GM12878 (cell line): ENCODE results near the gene FRAS1. TPM values are rescaled to one million over a fixed set of nuclear protein-coding genes. Genes with fewer than 3 reads are reported as not detected.

Experiments used
- ATAC-seq: fragments of 200-7000 bp; cut with Tn5 transposase; 3 replicates; pipeline ENCODE4 v1.9.1; 2020; ENCODE audit warnings: mild to moderate bottlenecking, moderate library complexity
- BruUV-seq: library from RNA; stranded (reverse); fragments of 400-500 nt; replicated peaks from 2 replicates; lab custom pipeline; 2021; lab: Mats Ljungman, UMichigan
- CTCF ChIA-PET: fragments of 300-600 bp; sonication (Branson Sonifier 250); formaldehyde crosslinking; extraction: SDS; loops from one replicate; lab custom pipeline; 2021; ENCODE audit warnings: inconsistent platforms; lab: Yijun Ruan, JAX
- POLR2A ChIA-PET: fragments of 350-600 bp; formaldehyde crosslinking; extraction: SDS; loops from one replicate; lab custom pipeline; 2021; ENCODE audit warnings: inconsistent platforms; lab: Charles Lee
- RAD21 ChIA-PET: fragments of 300-600 bp; sonication (Branson Sonifier 250); formaldehyde crosslinking; loops from one replicate; lab custom pipeline; 2023; ENCODE audit warnings: antibody characterized with exemption; ENCODE audit not compliant: unreplicated experiment; lab: Charles Lee
- SMC1A ChIA-PET: fragments of 300-600 bp; sonication (Branson Sonifier 250); formaldehyde crosslinking; loops from one replicate; lab custom pipeline; 2023; ENCODE audit not compliant: unreplicated experiment, uncharacterized antibody; lab: Charles Lee
- DNase-seq: peaks from one replicate; pipeline ENCODE4 v3.0.0-alpha.2; 2011; ENCODE audit warnings: low read depth, low spot score
- FAIRE-seq: peaks from 3 replicates; lab custom pipeline; 2011; peaks lifted over from hg19 to GRCh38; lab: Jason Lieb, UNC
- H2AFZ ChIP-seq: 2 replicates; pipeline ENCODE4 v1.6.0; 2011; ENCODE audit warnings: low read depth, low read length, control low read depth; ENCODE audit not compliant: control insufficient read depth
- H3K27ac ChIP-seq: 2 replicates; pipeline ENCODE4 v1.5.1; 2011; ENCODE audit warnings: control low read depth; ENCODE audit not compliant: control insufficient read depth, insufficient read depth
- H3K27me3 ChIP-seq, 2 experiments: replicated peaks in 1 of 2; 2 replicates each; pipeline versions ENCODE4 v1.6.0 to v1.6.1; 2011; ENCODE audit warnings: low read length in 1 of 2; ENCODE audit not compliant: control insufficient read depth in 2 of 2, insufficient read depth in 2 of 2
- H3K36me3 ChIP-seq, 2 experiments: 2 replicates each; pipeline ENCODE4 v1.5.1; 2011; ENCODE audit warnings: low read length in 1 of 2; ENCODE audit not compliant: control insufficient read depth in 2 of 2, insufficient read depth in 2 of 2
- H3K4me1 ChIP-seq: 2 replicates; pipeline ENCODE4 v1.6.1; 2011; ENCODE audit warnings: mild to moderate bottlenecking, low read length, moderate library complexity, mixed read lengths; ENCODE audit not compliant: control insufficient read depth, insufficient read depth
- H3K4me2 ChIP-seq: 2 replicates; pipeline ENCODE4 v1.6.0; 2011; ENCODE audit warnings: control low read depth; ENCODE audit not compliant: control insufficient read depth, insufficient read depth
- H3K4me3 ChIP-seq: fragments of 200-600 bp; sonication (generic); 2 replicates; pipeline ENCODE4 v1.5.1; 2016
- H3K79me2 ChIP-seq: 2 replicates; pipeline ENCODE4 v1.6.0; 2011; ENCODE audit warnings: low read length; ENCODE audit not compliant: control insufficient read depth, insufficient read depth
- H3K9ac ChIP-seq: 2 replicates; pipeline ENCODE4 v1.8.0; 2011; ENCODE audit warnings: low read length, control low read depth, mixed read lengths; ENCODE audit not compliant: control insufficient read depth, insufficient read depth
- H3K9me3 ChIP-seq: replicated peaks from 3 replicates; pipeline ENCODE4 v1.5.1; 2011; ENCODE audit warnings: mild to moderate bottlenecking, low read length; ENCODE audit not compliant: control insufficient read depth, insufficient read depth
- H4K20me1 ChIP-seq: 2 replicates; pipeline ENCODE4 v1.6.0; 2011; ENCODE audit not compliant: control insufficient read depth, insufficient read depth
- BACH1 ChIP-seq: fragments of 450-650 bp; IDR thresholded peaks from 2 replicates; pipeline ENCODE4 v1.6.1; 2017; ENCODE audit warnings: mild to moderate bottlenecking, borderline replicate concordance
- EP300 ChIP-seq, 2 experiments: fragments of 150-350 bp in 1 of 2; IDR thresholded peaks; 2 replicates each; pipeline ENCODE4 v1.6.1; 2011 to 2012; ENCODE audit warnings: low read depth in 2 of 2, low read length in 2 of 2, borderline replicate concordance in 1 of 2, improper control_type of control experiment in 1 of 2, inconsistent platforms in 1 of 2; ENCODE audit not compliant: control insufficient read depth in 1 of 2
- JUND ChIP-seq: IDR thresholded peaks from 2 replicates; pipeline ENCODE4 v1.6.1; 2012; ENCODE audit warnings: low read depth, mild to moderate bottlenecking, low read length, improper control_type of control experiment, moderate library complexity
- MTA3 ChIP-seq: IDR thresholded peaks from 2 replicates; pipeline ENCODE4 v1.6.1; 2012; ENCODE audit warnings: low read length, inconsistent platforms, borderline replicate concordance
- NBN ChIP-seq: fragments of 450-650 bp; IDR thresholded peaks from 2 replicates; pipeline ENCODE4 v1.6.1; 2016
- PAX8 ChIP-seq: fragments of 450-650 bp; IDR thresholded peaks from 2 replicates; pipeline ENCODE4 v1.6.1; 2017; ENCODE audit warnings: mild to moderate bottlenecking, moderate library complexity
- SIX5 ChIP-seq: IDR thresholded peaks from 2 replicates; pipeline ENCODE4 v1.6.1; 2011; ENCODE audit warnings: mild to moderate bottlenecking, low read depth, low read length, moderate library complexity; ENCODE audit not compliant: severe bottlenecking
- TCF3 ChIP-seq: IDR thresholded peaks from 2 replicates; pipeline ENCODE4 v1.6.1; 2012; ENCODE audit warnings: low read depth, mild to moderate bottlenecking, low read length, borderline replicate concordance; ENCODE audit not compliant: insufficient read depth
- WRNIP1 ChIP-seq: IDR thresholded peaks from 2 replicates; pipeline ENCODE4 v1.6.1; 2011; ENCODE audit warnings: low read depth, low read length, improper control_type of control experiment, borderline replicate concordance
- ZNF274 ChIP-seq: IDR thresholded peaks from one replicate; pipeline ENCODE4 v1.8.0; 2011; ENCODE audit not compliant: insufficient read length, insufficient read depth
- WGBS: methylation state at CpG from one replicate; pipeline ENCODE4 v1.1.6; 2016; ENCODE audit warnings: low lambda C conversion rate; ENCODE audit not compliant: insufficient replicate concordance, insufficient coverage; ENCODE audit errors: missing lambda C conversion rate; 5-methylcytosine and 5-hydroxymethylcytosine counted together
- in situ Hi-C: fragments of 300-500 bp; cut with MboI; formaldehyde crosslinking; loops from 9 replicates; pipeline ENCODE4 v1.14.3; 2018; ENCODE audit warnings: mixed read lengths
- intact Hi-C: fragments of 100-400 bp; cut with micrococcal nuclease; formaldehyde crosslinking; loops from one replicate; pipeline ENCODE4 v1.14.2; 2022; ENCODE audit not compliant: unreplicated experiment
- polyA plus RNA-seq, 11 experiments: library from polyadenylated mRNA; depleted of rRNA in 4 of 11; unstranded in 6 of 11; stranded (reverse) in 5 of 11; fragments of >200 nt; fragmentation: Nextera tagmentation in 4 of 11; fragmentation: Illumina TruSeq in 1 of 11; extraction: Ambion mirVana in 4 of 11; extraction: Trizol in 1 of 11; gene quantifications; 1 replicate in 1 of 11; 2 replicates in 10 of 11; pipeline versions ENCODE4 v1.2.1 to v1.2.3, GENCODE V29; 2011 to 2016; ENCODE audit warnings: inconsistent platforms in 2 of 11, missing spikeins in 2 of 11, low read depth in 1 of 11
- total RNA-seq, 4 experiments: library from RNA; depleted of rRNA in 3 of 4; stranded (reverse); fragments of >200 nt in 3 of 4; fragmentation: Illumina TruSeq in 1 of 4; extraction: Trizol in 1 of 4; gene quantifications; 2 replicates each; pipeline versions ENCODE4 v1.2.1 to v1.2.3, GENCODE V29; 2013 to 2021
- TF ChIP-seq, protein P1 (sequence below): fragments of 450-650 bp; IDR thresholded peaks from 2 replicates; pipeline ENCODE4 v1.6.1; 2017; ENCODE audit warnings: low read depth, mild to moderate bottlenecking, moderate library complexity
- TF ChIP-seq, protein P2 (sequence below): fragments of 450-650 bp; IDR thresholded peaks from 2 replicates; pipeline ENCODE4 v1.6.1; 2017; ENCODE audit warnings: mild to moderate bottlenecking, moderate library complexity

Gene FRAS1
- total and polyA plus RNA-seq, 10 of the 15 experiments (the other 5 are each of a cell fraction or from before 2014, with no cell fraction given): 0.08 to 11.7 (median 0.20) TPM

DNA sequence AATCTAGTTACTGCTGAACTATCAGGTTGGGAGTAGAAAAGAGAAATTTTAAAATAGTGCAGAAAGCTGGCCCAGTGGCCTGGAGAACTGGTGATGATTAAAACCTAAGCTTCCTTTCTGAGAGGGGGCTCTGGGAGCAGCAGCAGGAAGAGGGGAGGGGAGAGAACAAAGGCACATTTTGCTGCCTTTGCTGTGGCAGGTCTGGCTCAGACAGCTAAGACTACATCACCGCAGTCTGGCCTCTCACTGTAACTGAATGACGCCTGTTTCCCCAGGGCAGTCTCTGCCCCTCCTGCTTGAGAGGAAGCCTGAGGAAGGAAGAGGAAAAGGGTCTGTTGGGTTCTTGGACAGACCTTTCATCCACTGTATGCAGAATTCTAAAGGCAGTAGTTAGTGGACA, 148.5 kb downstream of the FRAS1 start:
- CTCF ChIA-PET: interaction anchor here (0.7 kb wide), 1 partner anchor 35 kb away, joined by 3 read pairs; no protein-coding TSS in a partner anchor

More for the DNA sequence above, 148.5 kb downstream of the FRAS1 start:
- Histone ChIP-seq H3K79me2 (no peaks in the 10 kb centered on the region), H3K27me3 (no peaks in the 10 kb centered on the region), H3K27ac (no peak overlapping the region), H3K4me3 (no peak overlapping the region), H2AFZ (no peak overlapping the region), H3K36me3 (no peaks in the 10 kb centered on the region), H3K9ac (no peak overlapping the region), H3K4me2 (no peak overlapping the region), H4K20me1 (no peaks in the 10 kb centered on the region), H3K9me3 (no peaks in the 10 kb centered on the region), H3K4me1 (no peaks in the 10 kb centered on the region)
- SMC1A ChIA-PET: interaction anchor here (1.0 to 4.7 kb wide), 7 partner anchors 18 to 92 kb away, joined by 3 to 40 read pairs (median 13); no protein-coding TSS in a partner anchor
- no peak for FAIRE-seq
- TF ChIP-seq ZNF274: no peak
- no peak for TF ChIP-seq TCF3
- TF ChIP-seq, protein P1, sequence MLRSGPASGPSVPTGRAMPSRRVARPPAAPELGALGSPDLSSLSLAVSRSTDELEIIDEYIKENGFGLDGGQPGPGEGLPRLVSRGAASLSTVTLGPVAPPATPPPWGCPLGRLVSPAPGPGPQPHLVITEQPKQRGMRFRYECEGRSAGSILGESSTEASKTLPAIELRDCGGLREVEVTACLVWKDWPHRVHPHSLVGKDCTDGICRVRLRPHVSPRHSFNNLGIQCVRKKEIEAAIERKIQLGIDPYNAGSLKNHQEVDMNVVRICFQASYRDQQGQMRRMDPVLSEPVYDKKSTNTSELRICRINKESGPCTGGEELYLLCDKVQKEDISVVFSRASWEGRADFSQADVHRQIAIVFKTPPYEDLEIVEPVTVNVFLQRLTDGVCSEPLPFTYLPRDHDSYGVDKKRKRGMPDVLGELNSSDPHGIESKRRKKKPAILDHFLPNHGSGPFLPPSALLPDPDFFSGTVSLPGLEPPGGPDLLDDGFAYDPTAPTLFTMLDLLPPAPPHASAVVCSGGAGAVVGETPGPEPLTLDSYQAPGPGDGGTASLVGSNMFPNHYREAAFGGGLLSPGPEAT: no peak
- TF ChIP-seq, protein P2, sequence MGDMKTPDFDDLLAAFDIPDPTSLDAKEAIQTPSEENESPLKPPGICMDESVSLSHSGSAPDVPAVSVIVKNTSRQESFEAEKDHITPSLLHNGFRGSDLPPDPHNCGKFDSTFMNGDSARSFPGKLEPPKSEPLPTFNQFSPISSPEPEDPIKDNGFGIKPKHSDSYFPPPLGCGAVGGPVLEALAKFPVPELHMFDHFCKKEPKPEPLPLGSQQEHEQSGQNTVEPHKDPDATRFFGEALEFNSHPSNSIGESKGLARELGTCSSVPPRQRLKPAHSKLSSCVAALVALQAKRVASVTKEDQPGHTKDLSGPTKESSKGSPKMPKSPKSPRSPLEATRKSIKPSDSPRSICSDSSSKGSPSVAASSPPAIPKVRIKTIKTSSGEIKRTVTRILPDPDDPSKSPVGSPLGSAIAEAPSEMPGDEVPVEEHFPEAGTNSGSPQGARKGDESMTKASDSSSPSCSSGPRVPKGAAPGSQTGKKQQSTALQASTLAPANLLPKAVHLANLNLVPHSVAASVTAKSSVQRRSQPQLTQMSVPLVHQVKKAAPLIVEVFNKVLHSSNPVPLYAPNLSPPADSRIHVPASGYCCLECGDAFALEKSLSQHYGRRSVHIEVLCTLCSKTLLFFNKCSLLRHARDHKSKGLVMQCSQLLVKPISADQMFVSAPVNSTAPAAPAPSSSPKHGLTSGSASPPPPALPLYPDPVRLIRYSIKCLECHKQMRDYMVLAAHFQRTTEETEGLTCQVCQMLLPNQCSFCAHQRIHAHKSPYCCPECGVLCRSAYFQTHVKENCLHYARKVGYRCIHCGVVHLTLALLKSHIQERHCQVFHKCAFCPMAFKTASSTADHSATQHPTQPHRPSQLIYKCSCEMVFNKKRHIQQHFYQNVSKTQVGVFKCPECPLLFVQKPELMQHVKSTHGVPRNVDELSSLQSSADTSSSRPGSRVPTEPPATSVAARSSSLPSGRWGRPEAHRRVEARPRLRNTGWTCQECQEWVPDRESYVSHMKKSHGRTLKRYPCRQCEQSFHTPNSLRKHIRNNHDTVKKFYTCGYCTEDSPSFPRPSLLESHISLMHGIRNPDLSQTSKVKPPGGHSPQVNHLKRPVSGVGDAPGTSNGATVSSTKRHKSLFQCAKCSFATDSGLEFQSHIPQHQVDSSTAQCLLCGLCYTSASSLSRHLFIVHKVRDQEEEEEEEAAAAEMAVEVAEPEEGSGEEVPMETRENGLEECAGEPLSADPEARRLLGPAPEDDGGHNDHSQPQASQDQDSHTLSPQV: no peak
- TF ChIP-seq JUND: no peak
- TF ChIP-seq WRNIP1: no peak
- TF ChIP-seq NBN: no peak
- TF ChIP-seq EP300 (IDR thresholded peaks at IDR 0.05; ENCODE audit: borderline replicate concordance in 1 of 2, control insufficient read depth in 1 of 2, low read depth in 2 of 2, low read length in 2 of 2): no peak
- TF ChIP-seq PAX8: no peak
- TF ChIP-seq SIX5: no peak
- TF ChIP-seq BACH1: no peak
- no peak for TF ChIP-seq MTA3
- in situ Hi-C loops (no loop called here), intact Hi-C loops (no loop called here)
- ATAC-seq: peak; percentile 28
- DNase-seq: no peak
- POLR2A ChIA-PET: interaction anchor here (1.0 kb wide), 2 partner anchors 16 to 76 kb away, joined by 3 read pairs; no protein-coding TSS in a partner anchor
- WGBS: 71% methylated on average over 2 of the region's 2 CpGs
- BruUV-seq: no TSS peak
- RAD21 ChIA-PET: interaction anchor here (0.7 to 3.6 kb wide), 4 partner anchors 18 to 146 kb away, joined by 3 to 24 read pairs (median 14); no protein-coding TSS in a partner anchor
